Measurements from ENCODE around the gene LRP5. TPM values are rescaled to one million over a fixed set of nuclear protein-coding genes. Genes with fewer than 3 reads are reported as not detected.

Gene LRP5
- total RNA-seq, 1 experiment from 2014 or later, result 55.2 TPM

DNA sequence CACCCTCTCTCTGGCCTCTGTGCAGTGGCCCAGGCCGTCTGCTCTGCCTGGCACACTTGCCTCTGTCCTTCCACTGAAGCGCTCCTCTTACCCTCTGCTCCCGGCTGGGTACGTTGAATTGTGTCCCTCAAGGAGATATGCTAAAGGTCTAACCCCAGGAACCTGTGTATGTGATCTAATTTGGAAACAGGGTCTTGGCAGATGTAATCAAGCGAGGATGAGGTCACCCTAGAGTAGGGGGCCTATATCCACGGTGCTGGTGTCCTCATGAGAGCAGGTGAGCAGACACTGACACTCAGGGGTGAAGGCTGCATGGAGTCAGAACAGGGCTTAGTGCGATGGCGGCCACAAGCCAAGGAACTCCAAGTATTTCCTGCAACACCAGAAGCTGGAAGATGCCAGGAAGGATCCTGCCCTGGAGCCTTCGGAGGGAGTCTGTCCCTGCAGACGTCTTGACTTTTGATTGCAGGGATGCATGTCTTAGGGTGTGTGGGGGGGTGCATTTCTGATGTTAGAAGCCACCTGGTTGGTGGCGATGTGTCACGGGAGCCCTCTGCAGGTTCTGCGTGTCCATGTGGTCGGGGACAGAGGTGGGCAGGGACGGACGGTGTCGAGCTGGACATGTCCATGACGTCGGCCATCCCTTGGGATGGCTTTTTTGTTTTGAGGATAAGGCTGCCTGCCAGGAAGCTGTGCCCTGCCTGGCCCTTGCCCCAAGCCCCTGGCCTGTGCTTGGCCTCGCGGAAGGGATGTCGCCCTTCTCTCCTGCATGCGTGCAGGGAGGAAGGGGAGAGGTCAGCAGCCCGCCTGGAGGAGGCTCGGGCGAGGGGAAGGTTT lies 68.6 kb downstream of the LRP5 start:
- TF ChIP-seq JUND (IDR thresholded peaks at IDR 0.05) (no peak), ZFX (IDR thresholded peaks at IDR 0.05) (no peak), RAD21 (IDR thresholded peaks at IDR 0.05; ENCODE audit: low read depth) (peak; percentile 38; the same call in 1 of the 2 replicates)
- TF ChIP-seq, protein P1, sequence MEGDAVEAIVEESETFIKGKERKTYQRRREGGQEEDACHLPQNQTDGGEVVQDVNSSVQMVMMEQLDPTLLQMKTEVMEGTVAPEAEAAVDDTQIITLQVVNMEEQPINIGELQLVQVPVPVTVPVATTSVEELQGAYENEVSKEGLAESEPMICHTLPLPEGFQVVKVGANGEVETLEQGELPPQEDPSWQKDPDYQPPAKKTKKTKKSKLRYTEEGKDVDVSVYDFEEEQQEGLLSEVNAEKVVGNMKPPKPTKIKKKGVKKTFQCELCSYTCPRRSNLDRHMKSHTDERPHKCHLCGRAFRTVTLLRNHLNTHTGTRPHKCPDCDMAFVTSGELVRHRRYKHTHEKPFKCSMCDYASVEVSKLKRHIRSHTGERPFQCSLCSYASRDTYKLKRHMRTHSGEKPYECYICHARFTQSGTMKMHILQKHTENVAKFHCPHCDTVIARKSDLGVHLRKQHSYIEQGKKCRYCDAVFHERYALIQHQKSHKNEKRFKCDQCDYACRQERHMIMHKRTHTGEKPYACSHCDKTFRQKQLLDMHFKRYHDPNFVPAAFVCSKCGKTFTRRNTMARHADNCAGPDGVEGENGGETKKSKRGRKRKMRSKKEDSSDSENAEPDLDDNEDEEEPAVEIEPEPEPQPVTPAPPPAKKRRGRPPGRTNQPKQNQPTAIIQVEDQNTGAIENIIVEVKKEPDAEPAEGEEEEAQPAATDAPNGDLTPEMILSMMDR (IDR thresholded peaks at IDR 0.05 in 2 of 3, conservative IDR thresholded peaks at IDR 0.05 in 1 of 3; ENCODE audit: borderline replicate concordance in 1 of 3, insufficient read depth in 1 of 3, low read depth in 2 of 3, low read length in 2 of 3), result 0 out of 6 replicates have a peak, but pooled peaks of 1 of the 3 experiments have one; percentile 11
- BruUV-seq (replicated peaks), result no TSS peak
- RAD21 ChIA-PET (ENCODE audit: low non-redundant PET in 1 of 2, low total read pairs in 2 of 2, uncharacterized antibody in 2 of 2, unreplicated experiment in 2 of 2), result no interaction called here
- Histone ChIP-seq H3K9me2 (ENCODE audit: insufficient read depth) (no peaks in the 10 kb centered on the region), H3K9ac (ENCODE audit: low read length) (no peak overlapping the region), H2AFZ (ENCODE audit: low read depth, low read length, poor library complexity, severe bottlenecking) (no peak overlapping the region), H3K4me1 (ENCODE audit: control insufficient read depth in 1 of 2, insufficient read depth in 2 of 2, low read length in 2 of 2) (no peaks in the 10 kb centered on the region; a peak in 1 of 4 replicates), H3K4me3 (replicated peaks in 1 of 2; ENCODE audit: low read depth in 1 of 2, low read length in 2 of 2) (no peak overlapping the region), H3K79me2 (ENCODE audit: insufficient read depth, low read length) (peaks cover 9% of the 10 kb centered on the region; the same call in 1 of the 2 replicates), H4K20me1 (ENCODE audit: insufficient read depth) (no peaks in the 10 kb centered on the region), H3K27me3 (ENCODE audit: insufficient read depth, low read length) (no peaks in the 10 kb centered on the region), H3K4me2 (ENCODE audit: low read length) (no peak overlapping the region), H3K36me3 (ENCODE audit: control insufficient read depth in 1 of 2, insufficient read depth in 2 of 2, low read length in 2 of 2) (no peaks in the 10 kb centered on the region), H3K27ac (ENCODE audit: low read depth, low read length) (no peak overlapping the region), H3K9me3 (ENCODE audit: control insufficient read depth in 1 of 2, insufficient read depth in 1 of 2, low read depth in 1 of 2, low read length in 2 of 2) (no peaks in the 10 kb centered on the region)
- DNase-seq (ENCODE audit: low read depth, low spot score) (no peak), ATAC-seq (no peak)
- CTCF ChIA-PET, result no interaction called here
- intact Hi-C loops (cut with micrococcal nuclease), result loop anchor here (10.0 kb wide), 1 partner anchor 66 kb away; the partner anchor contains the start of gene LRP5
- POLR2A ChIA-PET, result no interaction called here

- H3K9me2 ChIP-seq (ENCODE audit: insufficient read depth), result no peaks in the 10 kb centered on the region
- CTCF ChIA-PET, result no interaction called here
- H3K9me3 ChIP-seq (ENCODE audit: control insufficient read depth in 1 of 2, insufficient read depth in 1 of 2, low read depth in 1 of 2, low read length in 2 of 2), result no peaks in the 10 kb centered on the region
- no peaks in the 10 kb centered on the region for H3K27me3 ChIP-seq (ENCODE audit: insufficient read depth, low read length)
- no peak overlapping the region for H3K4me3 ChIP-seq (replicated peaks in 1 of 2; ENCODE audit: low read depth in 1 of 2, low read length in 2 of 2)
- ATAC-seq (no peak), DNase-seq (ENCODE audit: low read depth, low spot score) (no peak)
- no TSS peak for BruUV-seq (replicated peaks)
- peaks cover 0 to 3% of the 10 kb centered on the region in 2 experiments; a peak in 1 of 4 replicates for H3K36me3 ChIP-seq (ENCODE audit: control insufficient read depth in 1 of 2, insufficient read depth in 2 of 2, low read length in 2 of 2)
- peaks cover 9% of the 10 kb centered on the region; the same call in 1 of the 2 replicates for H3K79me2 ChIP-seq (ENCODE audit: insufficient read depth, low read length)
- RAD21 ChIA-PET (ENCODE audit: low non-redundant PET in 1 of 2, low total read pairs in 2 of 2, uncharacterized antibody in 2 of 2, unreplicated experiment in 2 of 2), result no interaction called here
- no peaks in the 10 kb centered on the region; a peak in 1 of 4 replicates for H3K4me1 ChIP-seq (ENCODE audit: control insufficient read depth in 1 of 2, insufficient read depth in 2 of 2, low read length in 2 of 2)
- intact Hi-C loops (cut with micrococcal nuclease), result loop anchor here (10.0 kb wide), 1 partner anchor 67 kb away; the partner anchor contains the start of gene LRP5
- no peaks in the 10 kb centered on the region for H4K20me1 ChIP-seq (ENCODE audit: insufficient read depth)
- no peak overlapping the region for H2AFZ ChIP-seq (ENCODE audit: low read depth, low read length, poor library complexity, severe bottlenecking)
- no peak overlapping the region for H3K9ac ChIP-seq (ENCODE audit: low read length)
- H3K4me2 ChIP-seq (ENCODE audit: low read length), result no peak overlapping the region
- H3K27ac ChIP-seq (ENCODE audit: low read depth, low read length), result no peak overlapping the region
- POLR2A ChIA-PET, result no interaction called here
- no peak for TF ChIP-seq SRF (IDR thresholded peaks at IDR 0.05; ENCODE audit: low read depth)
- no peak for TF ChIP-seq EGR1 (IDR thresholded peaks at IDR 0.05; ENCODE audit: low read depth)
- no peak for TF ChIP-seq RAD21 (IDR thresholded peaks at IDR 0.05; ENCODE audit: low read depth)
- no peak for TF ChIP-seq POLR2A (IDR thresholded peaks at IDR 0.05; ENCODE audit: borderline replicate concordance, extremely low read depth, insufficient read depth, insufficient read length)
- no peak for TF ChIP-seq POLR2AphosphoS5 (IDR thresholded peaks at IDR 0.05; ENCODE audit: low read depth, low read length)
- TF ChIP-seq SIN3A (IDR thresholded peaks at IDR 0.05; ENCODE audit: low read depth), result no peak
- TF ChIP-seq, protein P1 (IDR thresholded peaks at IDR 0.05 in 2 of 3, conservative IDR thresholded peaks at IDR 0.05 in 1 of 3; ENCODE audit: borderline replicate concordance in 1 of 3, insufficient read depth in 1 of 3, low read depth in 2 of 3, low read length in 2 of 3), result no peak
- TF ChIP-seq SP1 (IDR thresholded peaks at IDR 0.05; ENCODE audit: low read depth), result no peak
- no peak for TF ChIP-seq EZH2phosphoT487 (IDR thresholded peaks at IDR 0.05; ENCODE audit: borderline replicate concordance)
- TF ChIP-seq CEBPB (IDR thresholded peaks at IDR 0.05; ENCODE audit: low read depth), result no peak
- no peak for TF ChIP-seq JUND (IDR thresholded peaks at IDR 0.05)
- TF ChIP-seq CBX3 (IDR thresholded peaks at IDR 0.05; ENCODE audit: low read depth), result no peak
Measured at GRCh38 chr11:68381716-68382115, 69.3 kb downstream of the LRP5 start.

Data from HCT116 (cell line).